ENCODE data around the gene TPD52L1. TPM values are rescaled to one million over a fixed set of nuclear protein-coding genes. Genes with fewer than 3 reads are reported as not detected.

The TPD52L1 gene
- total RNA-seq, 3 donors from 2014 or later (not counting 1 experiment from before 2014, with no cell fraction given): 1.2 TPM; not detected in 1

GRCh38 chr6:125120054-125120590, 33.5 kb upstream of the TPD52L1 start:
- H3K27ac Mint-ChIP-seq: no peak overlapping the region
- Histone ChIP-seq H3K27ac (ENCODE audit: low read length) (no peak overlapping the region), H3K36me3 (ENCODE audit: control insufficient read depth, insufficient read depth, low read length) (no peaks in the 10 kb centered on the region), H3K4me3 (ENCODE audit: low read length) (no peak overlapping the region), H3K9me3 (ENCODE audit: control insufficient read depth, insufficient read depth, low read length) (no peaks in the 10 kb centered on the region), H3K27me3 (ENCODE audit: control insufficient read depth, insufficient read depth, low read length) (no peaks in the 10 kb centered on the region), H3K4me1 (ENCODE audit: control insufficient read depth, insufficient read depth, low read length) (no peaks in the 10 kb centered on the region)
- DNase-seq: no peak
- H3K27me3 Mint-ChIP-seq (ENCODE audit: low read depth in 2 of 2): peaks cover 8 to 14% of the 10 kb centered on the region in 2 donors
- no peak overlapping the region for H3K4me3 Mint-ChIP-seq
- no peak for ATAC-seq
- H3K4me1 Mint-ChIP-seq: no peaks in the 10 kb centered on the region
- 70% methylated on average over 1 of the region's 3 CpGs for WGBS (ENCODE audit: insufficient coverage)
- no peaks in the 10 kb centered on the region for H3K36me3 Mint-ChIP-seq
- intact Hi-C loops (cut with micrococcal nuclease): no loop called here
- no peak for TF ChIP-seq CTCF (IDR thresholded peaks at IDR 0.05)
- H3K9me3 Mint-ChIP-seq: no peaks in the 10 kb centered on the region

GRCh38 chr6:125121894-125122293, 31.7 kb upstream of the TPD52L1 start:
- no peak overlapping the region for H3K4me3 Mint-ChIP-seq

GRCh38 chr6:125123051-125123450, 30.5 kb upstream of the TPD52L1 start:
- ATAC-seq: no peak
- H3K9me3 ChIP-seq (ENCODE audit: control insufficient read depth, insufficient read depth, low read length): no peaks in the 10 kb centered on the region
- H3K36me3 ChIP-seq (ENCODE audit: control insufficient read depth, insufficient read depth, low read length): no peaks in the 10 kb centered on the region
- no peaks in the 10 kb centered on the region for H3K4me1 ChIP-seq (ENCODE audit: control insufficient read depth, insufficient read depth, low read length)
- Mint-ChIP-seq H3K4me3 (no peak overlapping the region), H3K4me1 (no peaks in the 10 kb centered on the region), H3K9me3 (no peaks in the 10 kb centered on the region), H3K27me3 (ENCODE audit: low read depth in 2 of 2) (peaks cover 5 to 14% of the 10 kb centered on the region in 2 donors), H3K36me3 (no peaks in the 10 kb centered on the region), H3K27ac (no peak overlapping the region)
- intact Hi-C loops (cut with micrococcal nuclease): no loop called here
- no peaks in the 10 kb centered on the region for H3K27me3 ChIP-seq (ENCODE audit: control insufficient read depth, insufficient read depth, low read length)
- no peak overlapping the region for H3K27ac ChIP-seq (ENCODE audit: low read length)
- WGBS (ENCODE audit: insufficient coverage): 75% methylated on average over 1 of the region's 3 CpGs
- TF ChIP-seq CTCF (IDR thresholded peaks at IDR 0.05): no peak
- H3K4me3 ChIP-seq (ENCODE audit: low read length): no peak overlapping the region
- DNase-seq: no peak

More at GRCh38 chr6:125121894-125122293, 31.7 kb upstream of the TPD52L1 start:
- H3K36me3 Mint-ChIP-seq: no peaks in the 10 kb centered on the region
- intact Hi-C loops (cut with micrococcal nuclease): no loop called here
- H3K27ac ChIP-seq (ENCODE audit: low read length): no peak overlapping the region
- no peak for TF ChIP-seq CTCF (IDR thresholded peaks at IDR 0.05)
- H3K9me3 ChIP-seq (ENCODE audit: control insufficient read depth, insufficient read depth, low read length): no peaks in the 10 kb centered on the region
- H3K4me1 ChIP-seq (ENCODE audit: control insufficient read depth, insufficient read depth, low read length): no peaks in the 10 kb centered on the region
- no peaks in the 10 kb centered on the region for H3K9me3 Mint-ChIP-seq
- H3K27me3 Mint-ChIP-seq (ENCODE audit: low read depth in 2 of 2): peaks cover 8 to 14% of the 10 kb centered on the region in 2 donors
- H3K27ac Mint-ChIP-seq: no peak overlapping the region
- no peak for ATAC-seq
- H3K36me3 ChIP-seq (ENCODE audit: control insufficient read depth, insufficient read depth, low read length): no peaks in the 10 kb centered on the region
- H3K4me3 ChIP-seq (ENCODE audit: low read length): no peak overlapping the region
- WGBS (ENCODE audit: insufficient coverage): 60% methylated on average over 1 of the region's 1 CpG
- no peaks in the 10 kb centered on the region for H3K4me1 Mint-ChIP-seq
- H3K27me3 ChIP-seq (ENCODE audit: control insufficient read depth, insufficient read depth, low read length): no peaks in the 10 kb centered on the region
- no peak for DNase-seq

- no peak overlapping the region for H3K4me3 ChIP-seq (ENCODE audit: low read length)
- DNase-seq (no peak), ATAC-seq (no peak)
- Mint-ChIP-seq H3K27me3 (ENCODE audit: low read depth in 2 of 2) (peaks cover 5 to 14% of the 10 kb centered on the region in 2 donors), H3K4me3 (no peak overlapping the region), H3K4me1 (no peaks in the 10 kb centered on the region), H3K9me3 (no peaks in the 10 kb centered on the region), H3K27ac (no peak overlapping the region), H3K36me3 (no peaks in the 10 kb centered on the region)
- 88% methylated on average over 7 of the region's 8 CpGs for WGBS (ENCODE audit: insufficient coverage)
- H3K4me1 ChIP-seq (ENCODE audit: control insufficient read depth, insufficient read depth, low read length): no peaks in the 10 kb centered on the region
- TF ChIP-seq CTCF (IDR thresholded peaks at IDR 0.05): no peak
- no peaks in the 10 kb centered on the region for H3K36me3 ChIP-seq (ENCODE audit: control insufficient read depth, insufficient read depth, low read length)
- no peak overlapping the region for H3K27ac ChIP-seq (ENCODE audit: low read length)
- intact Hi-C loops (cut with micrococcal nuclease): no loop called here
- H3K27me3 ChIP-seq (ENCODE audit: control insufficient read depth, insufficient read depth, low read length): no peaks in the 10 kb centered on the region
- H3K9me3 ChIP-seq (ENCODE audit: control insufficient read depth, insufficient read depth, low read length): no peaks in the 10 kb centered on the region
These were observed 30.0 kb upstream of the TPD52L1 start for GRCh38 chr6:125123468-125124048.

All from natural killer cell (primary cell).